Fibroblast of mammary gland (primary cell): ENCODE data around the gene RIPOR3.
"Not testable (repeated sequence)": the region's sequence is repeated elsewhere in the genome, so short reads cannot be mapped to it uniquely, and the experiment has no call there.

Experiments
- DNase-seq: peaks from one replicate; pipeline ENCODE4 v3.0.0-alpha.2; 2010; ENCODE audit warnings: low read depth
- H3K4me3 ChIP-seq: 2 replicates; pipeline ENCODE4 v1.5.1; 2011; ENCODE audit warnings: low read depth, mild to moderate bottlenecking, low read length, moderate library complexity; ENCODE audit not compliant: control insufficient read depth
- CTCF ChIP-seq: conservative IDR thresholded peaks from 2 replicates; pipeline ENCODE4 v1.5.1; 2011; ENCODE audit warnings: low read depth, low read length, inconsistent platforms; ENCODE audit not compliant: control insufficient read depth, insufficient read depth

The RIPOR3 gene

GRCh38 chr20:50671626-50672025 lies 19.7 kb downstream of the RIPOR3 start:
- no peak for TF ChIP-seq CTCF
- no peak overlapping the region for H3K4me3 ChIP-seq
- DNase-seq, result no peak

- not testable (repeated sequence) for DNase-seq, H3K4me3 ChIP-seq
Measured at GRCh38 chr20:50671010-50671409, 20.3 kb downstream of the RIPOR3 start.

GRCh38 chr20:50670126-50670862 lies 21.0 kb downstream of the RIPOR3 start:
- DNase-seq, result no peak
- no peak overlapping the region for H3K4me3 ChIP-seq
- TF ChIP-seq CTCF, result no peak

- no peak for DNase-seq
- TF ChIP-seq CTCF, result no peak
- H3K4me3 ChIP-seq, result no peak overlapping the region
Measured at GRCh38 chr20:50668798-50669197, 22.5 kb downstream of the RIPOR3 start.

GRCh38 chr20:50668326-50668725 lies 23.0 kb downstream of the RIPOR3 start:
- no peak overlapping the region for H3K4me3 ChIP-seq
- no peak for TF ChIP-seq CTCF
- DNase-seq, result no peak

- TF ChIP-seq CTCF, result no peak
Measured at GRCh38 chr20:50666709-50667298, 24.5 kb downstream of the RIPOR3 start.

GRCh38 chr20:50664254-50664653 lies 27.1 kb downstream of the RIPOR3 start:
- no peak overlapping the region for H3K4me3 ChIP-seq
- no peak for DNase-seq
- TF ChIP-seq CTCF, result no peak

More at GRCh38 chr20:50666709-50667298, 24.5 kb downstream of the RIPOR3 start:
- DNase-seq, result no peak
- H3K4me3 ChIP-seq, result no peak overlapping the region
